COLO668 (cell line): ENCODE data around the gene KRT23.

Source experiments
- DNase-seq: peaks from one replicate; lab custom pipeline; 2025; ENCODE audit not compliant: unreplicated experiment; lab: John Stamatoyannopoulos, UW

KRT23 gene, protein sequence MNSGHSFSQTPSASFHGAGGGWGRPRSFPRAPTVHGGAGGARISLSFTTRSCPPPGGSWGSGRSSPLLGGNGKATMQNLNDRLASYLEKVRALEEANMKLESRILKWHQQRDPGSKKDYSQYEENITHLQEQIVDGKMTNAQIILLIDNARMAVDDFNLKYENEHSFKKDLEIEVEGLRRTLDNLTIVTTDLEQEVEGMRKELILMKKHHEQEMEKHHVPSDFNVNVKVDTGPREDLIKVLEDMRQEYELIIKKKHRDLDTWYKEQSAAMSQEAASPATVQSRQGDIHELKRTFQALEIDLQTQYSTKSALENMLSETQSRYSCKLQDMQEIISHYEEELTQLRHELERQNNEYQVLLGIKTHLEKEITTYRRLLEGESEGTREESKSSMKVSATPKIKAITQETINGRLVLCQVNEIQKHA

DNA sequence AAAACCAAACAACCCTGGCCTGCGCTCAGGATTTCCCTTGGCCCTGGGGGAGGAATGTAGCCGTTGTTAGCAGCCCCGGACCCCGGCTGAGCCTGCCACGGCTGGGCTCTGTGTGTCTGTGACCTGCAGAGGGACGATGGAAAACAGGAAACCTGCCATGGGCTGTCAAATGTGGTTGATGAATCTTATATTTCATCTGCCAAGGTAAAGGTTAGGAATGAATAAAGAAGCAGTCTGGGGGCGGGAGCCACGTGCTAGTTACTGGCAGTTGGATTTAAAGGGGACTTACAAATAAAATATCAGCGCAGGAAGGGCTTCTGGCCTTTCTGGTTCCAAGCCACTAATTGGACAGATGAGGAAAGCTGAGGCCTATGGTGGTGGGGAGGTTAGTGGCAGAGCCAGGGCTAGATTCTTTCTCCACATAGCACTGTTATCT lies at the start of gene KRT23:
Gene KRT23, minus strand, starts transcription at position 263 of the 436 bp plus-strand sequence. CDS start 1,043 bp downstream, outside the sequence.
- no peak for DNase-seq

DNA sequence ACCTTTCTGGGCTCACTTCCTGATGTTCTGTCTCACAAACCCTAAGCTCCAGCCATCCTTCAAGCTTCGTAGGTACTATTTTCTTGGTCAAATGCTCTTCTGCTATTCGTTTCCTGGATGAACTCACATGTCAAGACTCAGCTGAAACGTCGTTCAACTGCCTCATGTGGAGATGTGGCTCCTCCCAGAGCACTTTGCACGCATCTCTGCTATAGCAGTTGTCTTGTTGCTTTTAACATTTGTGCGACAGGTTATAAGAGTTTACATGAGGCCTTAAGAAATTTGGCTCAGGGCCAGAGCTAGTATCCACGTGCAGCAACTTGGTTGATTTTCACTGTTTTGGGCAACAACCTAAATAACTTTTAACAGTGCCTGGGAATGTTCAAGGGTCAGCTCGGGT lies 49.5 kb upstream of the KRT23 start:
- DNase-seq, result no peak

DNA sequence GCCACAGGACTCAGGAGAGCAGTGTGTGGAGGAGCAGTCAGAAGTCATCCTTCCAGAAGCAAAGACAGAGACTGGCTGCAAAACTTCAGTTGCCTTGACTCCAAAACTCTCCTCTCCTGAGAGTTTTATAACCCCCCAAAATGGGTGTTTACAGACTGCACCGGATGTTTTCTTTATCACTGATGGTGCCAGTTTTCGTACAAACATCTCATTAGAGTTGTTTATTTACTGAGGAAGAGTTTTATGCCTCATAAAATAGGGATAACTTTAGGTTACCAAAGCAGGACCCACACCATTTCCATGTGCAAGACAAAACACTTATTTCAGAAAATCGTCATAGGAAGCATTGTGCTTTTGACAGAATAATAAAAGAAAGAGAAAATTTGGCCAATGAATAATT lies 46.8 kb upstream of the KRT23 start, which contains the start of gene KRT40:
Gene KRT40, minus strand, starts transcription at position 101 of the 400 bp plus-strand sequence. Its CDS starts 53 bp downstream, at position 48.
- no peak for DNase-seq

DNA sequence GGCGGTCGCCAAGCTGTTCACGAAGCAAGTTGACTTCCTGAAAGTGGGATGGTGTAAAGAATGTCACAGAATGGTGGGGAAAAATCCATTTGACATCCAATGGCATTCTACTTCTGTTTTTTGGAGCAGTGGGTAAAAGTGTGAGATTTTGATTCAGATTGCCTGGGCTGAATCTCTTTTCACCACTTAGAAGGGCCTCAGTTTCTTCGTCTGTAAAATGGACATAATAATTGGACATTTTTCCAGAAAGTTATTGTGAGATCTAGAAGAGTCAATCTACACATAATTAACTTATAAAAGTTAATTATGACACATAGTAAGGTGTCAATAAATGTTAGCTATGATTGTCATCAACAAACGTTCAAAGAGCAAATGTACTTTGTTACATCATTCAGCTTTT lies 43.7 kb upstream of the KRT23 start:
- DNase-seq, result no peak

DNA sequence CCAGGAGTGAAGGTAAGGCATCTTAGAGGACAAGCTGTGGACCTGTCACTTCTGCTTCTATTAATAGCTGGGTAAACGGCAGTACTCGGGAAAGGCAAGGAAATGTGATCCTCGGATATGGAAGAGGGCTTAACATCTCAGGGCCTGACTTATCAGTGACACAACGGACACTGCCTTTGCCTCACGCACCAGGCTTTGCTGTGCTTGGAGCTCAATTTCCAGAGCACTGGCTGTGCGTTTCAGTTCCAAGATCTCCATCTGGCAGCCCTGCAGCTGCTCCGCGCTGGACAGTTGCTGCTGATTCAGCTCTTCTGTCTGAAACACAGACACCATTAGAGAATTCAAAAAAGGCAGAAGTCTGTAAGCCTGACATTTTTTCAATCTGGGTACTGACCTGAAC lies 43.1 kb upstream of the KRT23 start:
- no peak for DNase-seq

DNA sequence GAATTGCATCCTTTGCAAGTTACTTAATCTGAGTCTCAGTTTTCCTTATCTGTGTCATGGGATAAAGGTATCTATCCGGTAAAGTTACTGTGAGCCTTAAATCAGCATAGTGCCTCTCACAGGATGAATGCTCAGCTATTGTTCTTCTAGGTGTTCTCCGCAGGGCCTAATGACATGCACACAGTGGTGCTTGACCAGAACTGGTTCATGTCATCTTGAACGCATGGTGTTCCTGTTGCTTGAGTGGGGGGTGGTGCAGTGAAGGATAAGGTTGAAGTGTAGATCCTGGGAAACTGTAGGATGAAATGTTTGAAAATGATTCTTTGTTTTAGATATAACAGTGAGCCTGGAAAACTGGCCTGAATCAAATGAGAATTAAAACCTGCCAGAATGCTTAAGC lies 42.7 kb upstream of the KRT23 start:
- no peak for DNase-seq

DNA sequence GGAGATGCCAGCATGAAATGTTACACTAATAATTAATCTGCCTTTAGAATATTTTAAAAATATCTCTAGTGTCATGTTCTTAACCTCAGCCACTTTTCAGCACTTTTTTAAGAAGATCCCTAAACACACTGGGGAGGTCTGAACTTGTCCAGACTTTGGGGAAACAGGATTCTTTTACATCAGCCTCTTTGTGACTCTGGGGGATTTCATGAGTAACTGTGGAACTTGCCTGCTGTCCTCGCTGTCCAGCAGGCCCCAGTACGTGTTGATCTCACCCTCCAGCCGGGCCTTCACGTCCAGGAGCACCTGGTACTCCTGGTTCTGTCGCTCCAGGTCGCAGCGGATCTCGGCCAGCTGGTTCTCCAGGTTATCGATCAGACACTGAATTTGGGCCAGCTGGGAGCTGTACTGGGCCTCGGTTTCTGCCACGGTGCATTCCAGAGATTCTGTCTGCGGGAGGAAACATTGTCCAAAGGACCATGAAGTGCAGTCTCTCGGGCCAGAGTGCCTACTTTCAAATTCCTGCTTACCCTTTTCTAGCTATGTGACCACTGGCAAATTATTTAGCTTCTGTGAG lies 41.2 kb upstream of the KRT23 start:
- no peak for DNase-seq

DNA sequence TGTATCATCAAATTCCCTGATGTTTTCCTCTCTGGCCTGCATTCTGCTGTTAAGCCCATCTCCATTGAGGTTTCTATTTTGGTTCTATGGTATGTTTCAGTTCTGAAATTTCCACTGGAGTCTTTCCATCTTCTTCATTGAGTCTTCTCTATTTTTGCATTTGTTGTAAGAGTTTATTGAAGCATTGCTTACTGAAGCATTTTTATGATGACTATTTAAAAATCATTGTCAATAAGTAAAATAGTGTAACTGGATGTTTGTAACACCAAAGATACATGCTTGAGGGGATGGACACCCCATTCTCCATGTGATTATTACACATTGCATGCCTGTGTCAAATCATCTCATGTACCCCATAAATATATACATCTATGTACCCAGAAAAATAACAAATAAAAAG lies 38.1 kb upstream of the KRT23 start:
- DNase-seq, result no peak

DNA sequence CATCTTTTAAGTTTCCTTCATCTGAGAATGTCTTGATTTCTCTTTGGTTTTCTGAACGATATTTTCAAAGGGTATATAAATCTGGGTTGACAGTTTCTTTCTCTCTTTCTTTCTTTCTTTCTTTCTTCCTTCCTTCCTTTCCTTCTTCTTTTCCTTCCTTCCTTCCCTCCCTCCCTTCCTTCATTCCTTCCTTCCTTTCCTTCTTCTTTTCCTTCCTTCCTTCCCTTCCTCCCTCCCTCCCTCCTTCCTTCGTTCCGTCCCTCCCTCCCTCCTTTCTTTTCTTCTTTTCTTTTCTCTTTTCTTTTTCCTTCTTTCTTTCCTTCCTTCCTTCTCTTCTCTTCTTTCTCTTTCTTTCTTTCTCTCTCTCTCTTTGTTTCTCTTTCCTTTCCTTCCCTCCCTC lies 36.9 kb upstream of the KRT23 start:
- no peak for DNase-seq

DNA sequence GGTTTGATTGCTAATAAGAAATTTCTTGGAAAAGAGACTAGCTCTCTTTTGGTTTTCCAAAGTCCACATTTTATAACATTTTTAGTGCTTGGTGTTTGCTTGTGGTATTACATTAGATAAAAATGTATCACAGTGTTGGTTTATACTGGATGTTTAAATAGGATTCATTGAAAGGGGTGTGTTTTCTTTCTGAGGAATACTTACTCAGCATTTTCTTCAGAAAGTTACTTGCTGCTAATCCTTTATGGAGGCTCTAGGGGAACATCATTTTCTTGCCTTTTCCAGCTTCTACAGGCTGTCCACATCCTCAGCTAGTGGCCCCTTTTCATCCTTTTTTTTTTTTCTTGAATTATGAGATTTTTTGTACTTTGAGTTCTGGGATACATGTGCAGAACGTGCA lies 30.1 kb upstream of the KRT23 start:
- no peak for DNase-seq

DNA sequence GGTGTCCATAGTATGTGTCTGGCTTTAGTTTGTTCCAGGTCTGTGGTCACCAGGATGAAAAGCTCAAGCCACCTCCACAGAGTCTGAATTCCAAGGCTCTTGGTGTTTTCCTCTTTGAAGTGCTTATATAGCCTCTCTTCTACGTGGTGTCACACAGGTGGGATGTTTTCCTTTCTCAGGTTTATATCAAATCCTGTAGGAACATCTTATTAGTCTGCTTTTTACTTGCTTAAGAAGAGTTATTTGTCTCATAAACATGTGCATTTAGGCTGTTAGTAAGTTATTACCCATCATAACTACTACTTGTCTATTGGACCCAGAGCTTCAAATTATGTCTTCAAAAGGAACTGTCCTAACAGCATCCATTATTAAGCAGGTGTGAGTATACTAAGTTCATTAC lies 29.4 kb upstream of the KRT23 start, which contains the start of gene KRT39:
Gene KRT39, minus strand, starts transcription at position 101 of the 400 bp plus-strand sequence. Its CDS starts 92 bp downstream, at position 9.
- DNase-seq, result no peak

DNA sequence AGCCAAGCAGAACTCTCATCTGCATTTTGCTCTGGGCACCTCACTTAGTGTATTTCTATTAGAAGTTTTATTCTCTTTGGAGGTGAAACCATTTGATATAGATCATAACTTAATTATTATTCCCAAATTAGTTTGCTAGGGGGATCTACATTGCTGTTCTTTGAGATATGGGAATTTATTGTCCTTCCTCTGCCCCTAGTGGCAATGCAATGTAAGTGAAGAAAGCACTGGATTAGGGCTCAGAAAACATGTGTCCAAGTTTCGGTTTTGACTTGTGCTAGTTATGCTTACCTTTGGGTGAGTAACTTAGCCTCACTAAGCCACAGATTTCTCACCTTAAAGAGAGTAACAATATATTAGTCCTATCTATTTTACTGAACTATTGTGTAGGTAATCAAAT lies 26.4 kb upstream of the KRT23 start:
- no peak for DNase-seq

DNA sequence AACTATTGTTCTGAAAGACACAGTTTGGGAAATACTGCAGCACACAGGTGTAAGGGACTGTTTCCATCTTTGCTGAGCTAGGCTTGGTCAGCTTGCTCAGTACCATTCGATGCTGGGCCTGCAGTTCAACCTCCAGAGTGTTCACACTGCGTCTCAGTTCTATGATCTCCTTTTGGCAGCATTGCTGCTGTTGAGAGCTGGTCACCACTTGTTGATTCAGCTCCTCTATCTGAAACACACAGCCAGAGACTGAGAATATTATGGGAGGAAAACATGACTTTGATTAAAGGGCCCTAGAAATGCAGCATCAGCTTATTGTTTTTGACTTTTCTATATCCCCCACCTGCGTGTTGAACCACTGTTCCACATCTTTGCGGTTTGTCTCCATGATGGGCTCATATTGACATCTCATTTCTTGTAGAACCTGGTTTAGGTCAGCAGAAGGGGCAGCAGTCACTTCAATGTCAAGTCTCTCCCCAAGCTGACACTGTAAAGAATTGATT lies 24.7 kb upstream of the KRT23 start:
- DNase-seq, result no peak

DNA sequence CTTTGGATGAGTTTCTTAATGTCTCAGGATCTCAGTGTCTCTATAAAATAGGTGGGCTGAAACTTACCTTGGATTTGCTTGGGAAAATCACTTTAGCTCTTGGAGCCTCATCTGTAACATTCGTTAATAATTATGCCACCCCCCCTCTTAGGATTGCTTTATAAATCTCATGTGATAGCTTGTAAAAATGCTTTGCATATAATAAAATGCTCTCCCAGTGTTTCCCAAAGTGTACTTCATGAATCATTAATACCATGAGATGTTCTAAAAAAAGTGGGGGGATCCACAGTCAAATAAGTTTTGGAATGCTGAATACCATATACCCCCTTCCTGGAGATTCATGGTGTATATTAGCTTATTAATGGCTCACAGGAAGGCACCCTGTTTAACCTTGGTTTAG lies 24.1 kb upstream of the KRT23 start:
- DNase-seq, result no peak

DNA sequence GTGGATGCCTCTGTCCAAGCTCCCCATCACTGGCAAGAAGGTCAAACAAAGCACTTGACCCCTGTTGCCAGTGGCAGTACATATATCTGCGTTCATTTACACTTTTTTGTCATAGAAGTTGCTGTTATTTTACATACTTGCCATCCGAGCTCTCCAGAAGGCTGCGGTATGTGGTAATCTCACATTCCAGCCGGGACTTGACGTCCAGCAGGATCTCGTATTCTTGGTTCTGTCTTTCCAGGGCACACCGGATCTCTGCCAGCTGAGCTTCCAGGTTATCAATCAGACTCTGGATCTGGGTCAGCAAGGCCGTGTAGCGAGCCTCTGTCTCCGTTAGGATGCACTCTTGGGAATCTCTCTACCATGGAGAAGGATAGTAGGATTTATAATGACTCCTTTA lies 22.7 kb upstream of the KRT23 start:
- no peak for DNase-seq

DNA sequence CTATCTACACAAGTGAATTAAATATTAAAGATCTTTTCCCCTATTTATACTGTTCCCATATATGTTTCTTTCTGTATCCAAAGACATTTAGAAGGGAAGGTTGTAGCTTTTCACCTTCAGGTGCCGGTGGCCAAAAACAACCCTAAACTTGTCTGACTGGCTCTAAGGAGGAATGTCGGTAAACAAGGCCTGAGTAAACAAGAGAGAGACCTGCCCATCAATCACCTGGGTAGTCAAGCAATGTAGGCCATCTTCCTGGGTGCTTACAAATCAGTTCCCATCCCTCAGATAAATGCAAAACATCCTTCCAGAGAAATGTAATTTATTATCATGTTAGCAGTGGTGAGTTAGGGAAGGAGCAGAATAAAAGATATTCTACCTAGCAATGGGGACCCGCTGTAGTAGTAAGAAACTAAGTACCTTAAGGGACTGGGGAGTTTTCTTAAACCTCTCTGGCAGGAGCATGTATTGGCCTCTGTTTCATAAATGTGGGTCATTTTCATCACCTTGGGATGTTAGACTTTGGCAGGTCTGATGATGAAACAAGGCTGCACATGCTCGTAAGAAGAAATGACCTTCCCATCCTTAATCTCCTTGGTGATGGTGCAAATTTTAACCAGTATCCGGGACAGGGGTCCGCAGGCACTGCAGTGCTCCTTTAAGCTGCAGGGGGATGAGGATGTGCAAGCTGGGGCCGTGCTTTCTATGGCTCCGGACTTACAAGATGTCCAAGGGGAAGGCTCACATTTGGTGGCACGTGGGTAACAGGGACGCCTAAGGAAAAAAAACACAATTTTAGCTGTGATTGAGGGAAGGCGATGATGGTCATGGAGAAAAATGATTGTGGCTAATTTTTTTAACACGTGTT lies 20.9 kb upstream of the KRT23 start:
- DNase-seq, result peak; percentile 2

DNA sequence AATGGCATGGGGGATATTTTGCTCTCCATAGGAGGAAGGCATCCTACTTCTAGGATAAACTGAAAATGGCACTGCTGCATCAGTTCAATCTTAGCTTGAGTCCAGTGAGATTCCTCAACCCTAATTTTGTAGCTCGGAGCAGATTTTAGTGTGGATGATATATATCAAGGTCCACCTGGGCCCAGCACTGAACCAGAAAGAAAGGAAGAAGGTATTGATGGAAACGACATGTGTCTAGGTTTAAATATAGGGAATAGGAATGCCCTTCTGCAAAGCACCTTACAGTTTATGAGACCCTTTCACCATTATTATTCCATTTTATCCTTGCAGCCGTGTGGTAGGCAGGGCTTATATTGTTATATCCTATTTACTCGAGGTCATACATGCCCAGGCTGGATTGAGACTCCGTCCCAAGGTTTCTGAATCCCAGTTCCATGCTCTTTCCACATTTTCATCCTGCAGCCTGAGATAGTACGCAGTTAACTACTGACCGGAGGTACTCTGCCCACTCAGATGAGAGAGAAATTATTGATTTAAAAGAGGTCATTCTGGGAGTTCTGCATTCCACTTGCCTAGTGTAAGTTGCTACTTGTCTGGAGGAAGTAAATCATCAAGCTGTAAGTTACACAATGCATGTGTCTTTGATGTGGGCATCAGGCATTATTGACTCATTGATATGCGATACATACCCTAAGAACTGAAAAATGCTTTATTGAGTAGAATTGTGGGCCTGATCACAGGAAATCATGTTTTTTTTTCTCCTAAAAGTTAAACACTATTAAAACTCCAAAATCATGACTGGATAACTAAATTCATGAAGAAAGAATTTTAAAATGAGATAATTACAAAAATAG lies 19.2 kb upstream of the KRT23 start:
- no peak for DNase-seq

DNA sequence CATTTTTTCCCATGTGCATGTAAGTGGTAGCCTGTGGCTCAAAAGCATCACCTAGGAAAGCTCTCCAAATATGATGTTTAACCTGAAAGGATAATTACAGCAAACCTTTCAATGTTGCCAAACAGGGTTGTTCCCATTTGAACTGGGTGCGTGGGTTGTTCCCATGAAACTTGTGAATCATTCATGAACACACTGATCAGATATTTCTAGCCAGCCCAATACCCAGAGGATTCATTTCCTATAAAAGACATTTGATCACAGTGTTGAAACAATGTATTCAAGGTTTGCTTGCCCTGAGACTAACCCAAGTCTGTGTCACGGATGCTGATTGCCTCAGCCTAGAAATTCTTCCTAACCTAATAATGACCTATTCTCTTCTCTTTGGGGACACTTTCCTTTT lies 16.4 kb upstream of the KRT23 start:
- DNase-seq, result no peak

DNA sequence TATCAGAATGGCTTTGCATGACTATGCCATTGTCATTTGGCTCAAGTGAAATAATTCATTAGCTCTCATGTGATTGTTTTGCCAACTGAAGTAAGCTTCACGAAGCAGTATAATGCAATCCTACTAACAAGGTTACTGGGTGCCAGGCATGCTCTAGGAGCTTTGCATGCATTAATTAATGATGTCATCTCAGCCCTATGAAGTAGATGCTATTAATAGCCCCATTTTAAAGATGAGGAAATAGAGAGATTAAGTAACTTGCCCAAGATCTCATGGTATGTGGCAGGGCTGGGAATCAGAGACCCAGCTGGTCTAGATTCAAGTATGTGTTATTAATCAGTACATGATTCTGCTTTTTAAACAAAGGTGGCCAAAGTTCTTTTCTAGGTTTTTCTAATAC lies 15.2 kb upstream of the KRT23 start:
- DNase-seq, result no peak

DNA sequence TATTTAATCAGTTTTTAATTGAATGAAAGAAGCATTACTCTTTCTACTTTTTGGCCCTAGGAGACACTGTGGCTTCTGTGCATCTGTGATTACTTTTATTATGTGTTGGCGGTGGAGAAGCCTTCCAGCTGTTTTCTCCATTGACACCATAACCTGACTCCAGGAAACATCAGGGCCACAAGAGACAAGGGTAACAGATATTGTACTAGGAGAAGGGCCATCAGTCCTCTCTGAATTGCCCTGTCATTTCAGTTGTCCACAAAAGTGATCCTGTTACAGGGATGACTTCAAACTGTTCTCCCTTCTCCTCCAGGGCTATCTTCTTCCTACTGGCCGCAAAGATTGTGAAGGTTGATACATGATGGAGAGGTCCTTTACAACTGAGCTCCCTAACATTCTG lies 14.7 kb upstream of the KRT23 start:
- DNase-seq, result no peak
